Epithelial cell of umbilical artery (primary cell): ENCODE data around the gene SMARCD3. TPM values are rescaled to one million over a fixed set of nuclear protein-coding genes. Genes with fewer than 3 reads are reported as not detected.

Experiments
- total RNA-seq: library from RNA; depleted of rRNA; stranded (reverse); fragments of >200 nt; gene quantifications from 2 replicates; pipeline ENCODE4 v1.2.3, GENCODE V29; 2014

SMARCD3 gene
- total RNA-seq = 6.5 and 7.4 TPM in 2 replicates

GRCh38 chr7:151248346-151249033 lies at the start of gene SMARCD3:
Gene SMARCD3 (minus strand): TSS chr7:151248694. CDS start chr7:151248562, 132 bp downstream.

DNA sequence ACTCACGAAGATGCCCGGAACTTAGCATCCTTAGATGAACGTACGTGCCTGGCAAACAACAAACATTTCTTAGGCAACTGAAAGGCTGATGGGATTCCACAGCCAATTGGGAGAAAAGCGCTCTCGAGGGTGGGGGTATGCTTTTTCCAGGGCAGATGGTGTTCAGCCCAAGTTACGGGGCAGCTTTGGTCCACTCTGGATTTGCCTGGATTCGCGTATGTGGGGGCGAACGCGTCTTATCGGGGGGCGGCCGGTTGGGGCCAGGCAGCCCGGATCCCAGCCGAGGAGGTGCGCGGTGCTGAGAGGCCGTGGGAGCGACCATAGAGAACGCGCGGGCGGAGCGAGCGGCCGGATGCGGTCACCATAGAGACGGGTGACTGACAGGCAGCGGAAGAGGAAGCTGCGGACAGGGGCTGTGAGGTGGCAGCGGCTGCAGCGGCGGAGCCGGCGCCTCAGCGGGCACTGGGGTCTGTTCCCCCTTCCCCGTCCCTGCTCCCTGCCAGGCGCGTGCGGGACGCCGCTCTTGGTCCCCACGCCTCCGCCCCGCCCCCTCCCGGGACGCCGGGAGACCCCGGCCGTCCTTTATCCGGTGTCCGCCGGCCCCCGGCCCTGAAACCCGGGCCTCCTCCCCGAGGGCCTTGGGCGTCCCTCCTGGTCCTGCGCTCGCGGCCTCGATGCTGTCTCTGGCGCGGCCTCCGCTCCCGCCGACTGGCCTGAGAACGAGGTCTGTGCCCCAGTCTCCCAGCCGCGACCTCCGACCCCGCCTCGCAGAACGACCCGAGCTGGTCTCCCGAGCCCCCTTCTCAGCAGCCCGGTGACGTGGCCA lies 16.2 kb downstream of the SMARCD3 start, which contains the start of gene CHPF2:
TSS of gene CHPF2 (plus strand) at position 393 of the 826 bp plus-strand sequence. CDS start 1,529 bp downstream, outside the sequence.

DNA sequence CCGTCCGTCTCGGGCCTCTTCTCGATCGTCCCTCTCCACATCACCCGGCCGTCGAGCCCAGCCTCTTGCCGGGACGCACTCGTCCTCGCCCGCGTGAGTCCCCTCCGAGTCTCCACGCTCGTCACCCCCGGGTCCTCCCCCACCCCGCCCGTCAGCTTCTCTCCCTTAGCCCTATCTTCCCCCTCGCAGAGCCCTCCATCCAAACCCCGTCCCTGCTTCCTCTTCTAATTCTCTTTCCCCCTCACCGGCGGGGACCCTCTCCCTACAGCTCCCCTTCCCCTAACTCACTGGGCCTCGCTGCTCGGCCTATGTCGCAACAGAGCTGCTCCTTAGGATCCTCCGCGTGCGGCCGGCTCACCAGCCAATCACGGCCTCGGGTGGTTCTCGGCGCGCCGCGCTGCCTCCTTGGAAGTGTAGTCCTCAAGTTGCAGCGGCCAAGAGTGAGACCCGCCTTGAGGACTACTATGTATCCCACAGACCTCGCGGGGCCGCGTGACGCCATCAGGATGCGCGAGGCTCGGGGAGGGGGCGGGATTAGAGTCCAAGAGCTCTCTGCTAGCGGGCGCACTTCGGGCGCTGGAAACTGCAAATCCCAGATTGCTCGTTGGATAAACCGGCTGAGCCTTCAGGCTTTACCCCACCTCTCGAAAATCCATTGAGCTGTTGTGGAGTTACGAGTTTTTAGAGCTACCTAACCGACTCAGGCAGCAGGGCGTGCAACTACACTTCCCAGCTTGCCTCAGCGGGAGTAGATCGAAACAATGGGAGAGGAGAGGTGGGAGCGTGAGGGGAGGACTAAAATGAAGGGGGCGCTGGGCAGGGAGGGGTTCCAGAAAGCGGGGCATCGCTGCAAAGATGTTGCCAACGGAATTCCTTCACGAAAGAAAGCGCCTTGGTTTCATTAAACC lies 21.4 kb downstream of the SMARCD3 start, which contains the start of gene ABCF2:
TSS of gene ABCF2 (minus strand) at position 331 of the 908 bp plus-strand sequence. CDS start 747 bp downstream, outside the sequence.

DNA sequence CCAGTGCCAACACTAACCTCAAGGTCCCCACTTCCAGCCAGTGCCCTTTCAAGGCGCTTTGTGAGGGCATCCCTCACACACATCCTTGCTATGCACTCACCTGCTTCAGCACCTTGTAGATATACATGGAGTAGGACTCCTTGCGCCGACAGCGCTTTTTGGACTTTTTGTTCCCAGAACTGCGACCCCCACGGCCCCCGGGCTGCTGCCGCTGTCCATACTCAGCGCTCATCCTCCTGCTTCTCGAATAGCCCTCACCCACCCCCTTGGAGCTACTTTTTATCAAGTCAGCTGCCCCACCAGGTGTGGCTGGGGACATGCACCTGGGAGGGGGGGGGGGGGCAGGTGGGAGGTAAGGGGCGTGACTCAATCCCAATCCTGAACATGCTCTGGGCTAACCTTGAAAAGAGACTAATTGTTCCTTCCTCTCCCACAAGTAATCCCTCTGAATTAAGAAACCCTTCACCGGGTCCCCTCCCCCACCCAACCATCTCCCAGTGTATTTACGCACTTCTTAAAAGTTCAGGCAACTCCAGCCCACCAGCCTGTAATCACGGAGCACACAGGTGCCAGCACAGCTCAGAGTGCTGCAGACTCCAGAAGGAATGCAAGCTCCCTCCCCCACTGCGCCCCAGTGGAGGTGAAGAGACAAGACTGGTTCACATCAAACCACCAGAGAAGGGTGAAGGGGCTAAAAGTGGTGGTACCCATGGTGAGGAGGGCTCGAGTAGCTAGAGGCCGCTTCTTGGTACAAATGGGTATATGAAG lies 38.2 kb downstream of the SMARCD3 start, which contains the start of gene H2BK1:
TSS of gene H2BK1 (minus strand) at position 402 of the 768 bp plus-strand sequence. CDS start at position 232, 170 bp downstream.

Other genes with a start within 250 kb of the SMARCD3 start
- not detected in 2 replicates for gene ATG9B, start 224.2 kb downstream of the SMARCD3 start, total RNA-seq
- gene ABCB8, start 220.2 kb downstream of the SMARCD3 start, total RNA-seq = 21.8 and 30.4 TPM in 2 replicates
- not detected in 2 replicates for gene ASIC3, start 200.2 kb downstream of the SMARCD3 start, total RNA-seq
- 24.8 and 26.3 TPM in 2 replicates for gene CDK5, start 190.8 kb downstream of the SMARCD3 start, total RNA-seq
- gene SLC4A2, start 189.1 kb downstream of the SMARCD3 start, total RNA-seq = 34.8 and 39.4 TPM in 2 replicates
- gene FASTK, start 167.9 kb downstream of the SMARCD3 start, total RNA-seq = 67.9 and 71.9 TPM in 2 replicates
- gene TMUB1, start 165.2 kb downstream of the SMARCD3 start, total RNA-seq = 14.1 and 20.1 TPM in 2 replicates
- 55.6 and 56.2 TPM in 2 replicates for gene AGAP3, start 162.2 kb downstream of the SMARCD3 start, total RNA-seq
- not detected in 2 replicates for gene GBX1, start 81.0 kb downstream of the SMARCD3 start, total RNA-seq
- not detected in 2 replicates for gene ASB10, start 61.4 kb downstream of the SMARCD3 start, total RNA-seq
- not detected in 2 replicates for gene H2BK1, start 38.2 kb downstream of the SMARCD3 start, total RNA-seq
- 78.9 and 79.8 TPM in 2 replicates for gene ABCF2, start 21.5 kb downstream of the SMARCD3 start, total RNA-seq
- gene CHPF2, start 16.2 kb downstream of the SMARCD3 start, total RNA-seq = 50.2 and 54.6 TPM in 2 replicates
- 33.8 and 36.9 TPM in 2 replicates for gene NUB1, start 93.1 kb upstream of the SMARCD3 start, total RNA-seq
- not detected in 2 replicates for gene WDR86, start 161.3 kb upstream of the SMARCD3 start, total RNA-seq
- not detected in 2 replicates for gene CRYGN, start 191.4 kb upstream of the SMARCD3 start, total RNA-seq